RWPE1 (cell line): ENCODE measurements around the gene ADGRD1.

Experiments used
- CTCF ChIA-PET: fragments of 350-600 bp; sonication (Branson Sonifier 250); formaldehyde crosslinking; extraction: SDS; loops from one replicate; lab custom pipeline; 2021; lab: Yijun Ruan, JAX
- POLR2A ChIA-PET: fragments of 400-600 bp; formaldehyde crosslinking; extraction: SDS; loops from one replicate; lab custom pipeline; 2020; ENCODE audit warnings: antibody characterized with exemption; ENCODE audit not compliant: low non-redundant PET; lab: Yijun Ruan, JAX
- DNase-seq: peaks from one replicate; pipeline ENCODE4 v3.0.0; 2012; ENCODE audit warnings: low spot score
- H3K27ac ChIP-seq: fragments of 450-650 bp; 2 replicates; pipeline ENCODE4 v1.5.1; 2017
- CTCF ChIP-seq: fragments of 450-650 bp; conservative IDR thresholded peaks from 2 replicates; pipeline ENCODE4 v1.5.1; 2017; ENCODE audit warnings: low read depth, mild to moderate bottlenecking

ADGRD1 gene

GRCh38 chr12:131189781-131190180 is 236.1 kb downstream of the ADGRD1 start:
- ChIA-PET CTCF (interaction anchor here (0.5 kb wide), 1 partner anchor 8 kb away, joined by 3 read pairs; no protein-coding TSS in a partner anchor), POLR2A (no interaction called here)
- no peak overlapping the region for H3K27ac ChIP-seq
- no peak for TF ChIP-seq CTCF
- DNase-seq: no peak

GRCh38 chr12:131190965-131191364 is 237.3 kb downstream of the ADGRD1 start:
- TF ChIP-seq CTCF: no peak
- CTCF ChIA-PET: no interaction called here
- H3K27ac ChIP-seq: no peak overlapping the region
- no peak for DNase-seq
- POLR2A ChIA-PET: no interaction called here
